ENCODE data around the gene RTN4RL1. TPM values are rescaled to one million over a fixed set of nuclear protein-coding genes. Genes with fewer than 3 reads are reported as not detected.

RTN4RL1 gene
- total and polyA plus RNA-seq, 9 of the 15 experiments (the other 6 are each of a cell fraction or from before 2014, with no cell fraction given): 0.04 to 0.06 (median 0.04) TPM; not detected in 5

DNA sequence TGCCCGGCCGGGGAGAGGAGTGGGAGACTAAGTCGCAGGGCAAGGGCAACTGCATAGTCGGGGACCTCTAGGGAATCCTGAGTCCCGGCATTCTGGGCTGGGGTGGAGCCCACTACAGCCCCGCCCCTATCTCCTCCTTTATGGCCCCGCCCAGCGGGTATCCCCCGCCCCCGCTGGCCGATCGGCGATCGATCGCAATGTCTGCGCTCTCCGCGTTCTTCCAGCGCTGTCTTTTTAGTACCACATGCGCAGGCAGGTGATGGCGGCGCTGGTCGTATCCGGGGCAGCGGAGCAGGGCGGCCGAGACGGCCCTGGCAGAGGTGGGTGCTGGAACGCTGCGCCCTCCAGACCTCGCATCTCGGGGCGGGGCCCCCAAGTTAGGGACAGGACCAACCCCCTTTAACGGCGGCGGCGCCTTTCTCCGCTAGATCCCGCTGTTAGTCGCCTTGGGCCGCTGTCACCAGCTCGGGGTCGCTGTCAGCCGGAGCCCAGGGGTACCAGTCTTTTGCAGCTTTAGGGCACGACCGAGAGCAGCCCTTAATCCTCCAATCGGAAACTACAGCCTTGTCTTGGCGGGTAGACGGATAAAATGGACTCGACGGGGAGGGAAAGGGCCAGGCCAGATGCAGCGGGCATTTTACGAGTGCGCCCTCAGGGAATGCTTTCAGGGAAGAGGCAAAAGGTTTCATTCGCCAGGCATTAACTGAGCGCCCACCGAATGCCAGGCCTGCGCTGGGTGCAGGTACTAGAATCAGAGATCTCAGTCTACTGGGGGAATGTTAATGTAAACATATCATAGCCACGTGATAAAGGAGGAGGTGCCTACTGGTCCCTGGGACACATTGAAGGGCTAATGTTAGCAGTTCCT, 5.0 kb upstream of the RTN4RL1 start, which contains the start of gene DPH1 (continued):
- TF ChIP-seq MYC (IDR thresholded peaks at IDR 0.05; ENCODE audit: low read depth, low read length) (peak; percentile 98), MYC (CRISPR knock-in tag; IDR thresholded peaks at IDR 0.05; ENCODE audit: borderline replicate concordance, low read depth) (peak; percentile 86; the same call in 1 of the 2 replicates), MBD2 (IDR thresholded peaks at IDR 0.05; ENCODE audit: borderline replicate concordance, low read depth) (peak; percentile 52), DIDO1 (tag; IDR thresholded peaks at IDR 0.05; ENCODE audit: low read depth) (peak; percentile 35; the same call in 1 of the 2 replicates), ZNF511 (CRISPR knock-in tag; IDR thresholded peaks at IDR 0.05) (no peak), HNRNPLL (IDR thresholded peaks at IDR 0.05; ENCODE audit: low read depth, low read length, poor library complexity, severe bottlenecking) (peak; percentile 90), CEBPZ (IDR thresholded peaks at IDR 0.05; ENCODE audit: borderline replicate concordance, low read depth, low read length) (no peak), MXI1 (IDR thresholded peaks at IDR 0.05; ENCODE audit: low read depth, low read length) (peak; percentile 90; the same call in 1 of the 2 replicates), MNT (conservative IDR thresholded peaks at IDR 0.05) (peak; percentile 92 to 98), TRIM24 (IDR thresholded peaks at IDR 0.05) (no peak), SAP30 (IDR thresholded peaks at IDR 0.05; ENCODE audit: borderline replicate concordance, insufficient read depth, low read depth, low read length, poor library complexity, severe bottlenecking) (peak; percentile 98), NR2C2 (CRISPR knock-in tag; IDR thresholded peaks at IDR 0.05) (no peak), NR2C2 (tag; IDR thresholded peaks at IDR 0.05) (peak; percentile 41; the same call in 1 of the 2 replicates)
- TF ChIP-seq, protein P1, sequence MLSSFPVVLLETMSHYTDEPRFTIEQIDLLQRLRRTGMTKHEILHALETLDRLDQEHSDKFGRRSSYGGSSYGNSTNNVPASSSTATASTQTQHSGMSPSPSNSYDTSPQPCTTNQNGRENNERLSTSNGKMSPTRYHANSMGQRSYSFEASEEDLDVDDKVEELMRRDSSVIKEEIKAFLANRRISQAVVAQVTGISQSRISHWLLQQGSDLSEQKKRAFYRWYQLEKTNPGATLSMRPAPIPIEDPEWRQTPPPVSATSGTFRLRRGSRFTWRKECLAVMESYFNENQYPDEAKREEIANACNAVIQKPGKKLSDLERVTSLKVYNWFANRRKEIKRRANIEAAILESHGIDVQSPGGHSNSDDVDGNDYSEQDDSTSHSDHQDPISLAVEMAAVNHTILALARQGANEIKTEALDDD (IDR thresholded peaks at IDR 0.05): no peak
- TF ChIP-seq, protein P2, sequence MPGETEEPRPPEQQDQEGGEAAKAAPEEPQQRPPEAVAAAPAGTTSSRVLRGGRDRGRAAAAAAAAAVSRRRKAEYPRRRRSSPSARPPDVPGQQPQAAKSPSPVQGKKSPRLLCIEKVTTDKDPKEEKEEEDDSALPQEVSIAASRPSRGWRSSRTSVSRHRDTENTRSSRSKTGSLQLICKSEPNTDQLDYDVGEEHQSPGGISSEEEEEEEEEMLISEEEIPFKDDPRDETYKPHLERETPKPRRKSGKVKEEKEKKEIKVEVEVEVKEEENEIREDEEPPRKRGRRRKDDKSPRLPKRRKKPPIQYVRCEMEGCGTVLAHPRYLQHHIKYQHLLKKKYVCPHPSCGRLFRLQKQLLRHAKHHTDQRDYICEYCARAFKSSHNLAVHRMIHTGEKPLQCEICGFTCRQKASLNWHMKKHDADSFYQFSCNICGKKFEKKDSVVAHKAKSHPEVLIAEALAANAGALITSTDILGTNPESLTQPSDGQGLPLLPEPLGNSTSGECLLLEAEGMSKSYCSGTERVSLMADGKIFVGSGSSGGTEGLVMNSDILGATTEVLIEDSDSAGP (CRISPR knock-in tag; IDR thresholded peaks at IDR 0.05): no peak
